ENCODE data around the gene MKRN2.

GRCh38 chr3:12629560-12629959 is 72.7 kb downstream of the MKRN2 start:
- TF ChIP-seq CTCF (conservative IDR thresholded peaks at IDR 0.05 in 1 of 2, IDR thresholded peaks at IDR 0.05 in 1 of 2; ENCODE audit: extremely low read depth in 1 of 2, insufficient read depth in 1 of 2, low read depth in 1 of 2, low read length in 2 of 2) (no peak), EZH2 (IDR thresholded peaks at IDR 0.05; ENCODE audit: borderline replicate concordance, low read length) (no peak)
